Keratinocyte (primary cell): Measurements from ENCODE around the gene C4orf36.

ENCODE experiments used
- EZH2 ChIP-seq: IDR thresholded peaks from one replicate; pipeline ENCODE4 v1.6.1; 2012; ENCODE audit warnings: inconsistent platforms, mild to moderate bottlenecking, low read length, moderate library complexity
- TF ChIP-seq, protein P1 (sequence below), 3 experiments: IDR thresholded peaks in 1 of 3; conservative IDR thresholded peaks in 1 of 3; optimal IDR thresholded peaks in 1 of 3; 2 replicates in 2 of 3; 3 replicates in 1 of 3; pipeline versions ENCODE3 to v1.5.1; 2011; ENCODE audit warnings: low read length in 3 of 3, mild to moderate bottlenecking in 3 of 3, moderate library complexity in 2 of 3, control low read depth in 1 of 3, inconsistent platforms in 1 of 3; ENCODE audit not compliant: insufficient read depth in 2 of 3; ENCODE audit errors: extremely low read depth in 1 of 3

DNA sequence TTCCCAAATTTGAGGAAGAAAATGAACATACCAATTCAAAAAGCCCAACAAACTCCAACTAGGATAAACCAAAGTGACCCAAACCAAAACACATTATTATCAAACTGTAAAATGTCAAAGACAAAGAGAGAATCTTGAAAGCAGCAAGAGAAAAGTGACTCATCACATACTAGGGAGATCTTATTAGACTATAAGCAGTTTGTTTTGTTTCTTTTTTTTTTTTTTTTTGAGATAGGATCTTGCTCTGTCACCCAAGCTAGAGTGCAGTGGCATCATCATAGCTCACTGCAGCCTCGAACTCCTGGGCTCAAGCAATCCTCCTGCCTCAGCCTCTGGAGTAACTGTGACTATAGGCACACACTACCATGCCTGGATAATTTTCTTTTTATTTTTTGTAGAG lies 12.6 kb downstream of the C4orf36 start:
- TF ChIP-seq, protein P1, sequence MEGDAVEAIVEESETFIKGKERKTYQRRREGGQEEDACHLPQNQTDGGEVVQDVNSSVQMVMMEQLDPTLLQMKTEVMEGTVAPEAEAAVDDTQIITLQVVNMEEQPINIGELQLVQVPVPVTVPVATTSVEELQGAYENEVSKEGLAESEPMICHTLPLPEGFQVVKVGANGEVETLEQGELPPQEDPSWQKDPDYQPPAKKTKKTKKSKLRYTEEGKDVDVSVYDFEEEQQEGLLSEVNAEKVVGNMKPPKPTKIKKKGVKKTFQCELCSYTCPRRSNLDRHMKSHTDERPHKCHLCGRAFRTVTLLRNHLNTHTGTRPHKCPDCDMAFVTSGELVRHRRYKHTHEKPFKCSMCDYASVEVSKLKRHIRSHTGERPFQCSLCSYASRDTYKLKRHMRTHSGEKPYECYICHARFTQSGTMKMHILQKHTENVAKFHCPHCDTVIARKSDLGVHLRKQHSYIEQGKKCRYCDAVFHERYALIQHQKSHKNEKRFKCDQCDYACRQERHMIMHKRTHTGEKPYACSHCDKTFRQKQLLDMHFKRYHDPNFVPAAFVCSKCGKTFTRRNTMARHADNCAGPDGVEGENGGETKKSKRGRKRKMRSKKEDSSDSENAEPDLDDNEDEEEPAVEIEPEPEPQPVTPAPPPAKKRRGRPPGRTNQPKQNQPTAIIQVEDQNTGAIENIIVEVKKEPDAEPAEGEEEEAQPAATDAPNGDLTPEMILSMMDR (optimal IDR thresholded peaks at IDR 0.05 in 1 of 3, IDR thresholded peaks at IDR 0.05 in 1 of 3, conservative IDR thresholded peaks at IDR 0.05 in 1 of 3; ENCODE audit: extremely low read depth in 1 of 3, insufficient read depth in 2 of 3, low read length in 3 of 3), result no peak
- no peak for TF ChIP-seq EZH2
